Effector CD8-positive, alpha-beta T cell (primary cell): Measurements from ENCODE around the gene H6PD.

Experiments used
- DNase-seq: peaks from one replicate; lab custom pipeline; 2025; lab: John Stamatoyannopoulos, UW

The H6PD gene

GRCh38 chr1:9317591-9318417 is 83.2 kb downstream of the H6PD start:
- no peak for DNase-seq

GRCh38 chr1:9319208-9319788 is 84.7 kb downstream of the H6PD start:
- DNase-seq, result no peak

DNA sequence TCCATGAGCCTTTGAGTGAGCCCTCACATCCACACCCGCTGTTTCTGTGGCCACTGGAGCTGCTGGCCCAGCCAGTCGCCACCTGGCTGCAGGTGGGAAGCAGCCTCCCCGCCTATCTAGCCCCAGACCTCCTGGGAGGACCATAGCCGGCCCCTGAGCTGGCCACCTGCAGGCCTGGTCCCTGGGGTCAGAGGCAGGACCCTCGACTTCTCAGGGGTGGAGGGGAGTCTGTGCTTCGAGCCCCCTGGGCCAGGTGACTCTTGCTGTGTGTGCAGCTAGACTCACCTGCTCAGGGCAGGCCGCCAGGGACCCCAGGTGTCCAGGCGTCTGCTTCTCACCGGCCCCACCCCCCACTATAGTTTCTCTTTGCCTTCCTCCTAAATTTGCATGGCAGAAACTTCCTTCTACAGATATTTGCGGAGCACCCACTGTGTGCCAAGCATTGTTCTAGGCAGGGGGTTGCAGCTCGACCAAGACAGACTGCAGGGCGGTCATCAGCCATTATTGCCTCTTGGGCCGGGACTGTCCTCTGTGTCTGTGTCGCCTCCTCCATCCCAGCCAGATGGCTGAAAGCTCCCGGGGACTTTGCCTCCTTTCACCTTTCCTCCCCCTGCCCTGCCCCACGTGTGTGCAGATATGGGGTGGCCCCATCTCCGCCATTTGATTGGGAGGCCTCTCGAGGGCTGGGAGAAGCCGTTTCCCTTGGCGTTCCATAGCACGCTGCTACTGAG is 85.4 kb downstream of the H6PD start:
- DNase-seq, result no peak
